Measurements from ENCODE around the gene KCNH3. TPM values are rescaled to one million over a fixed set of nuclear protein-coding genes. Genes with fewer than 3 reads are reported as not detected.

The KCNH3 gene
- total and polyA plus RNA-seq, 10 of the 15 experiments (the other 5 are each of a cell fraction or from before 2014, with no cell fraction given) = 0.03 to 0.45 (median 0.08) TPM; not detected in 5

GRCh38 chr12:49567302-49567610 is 28.4 kb downstream of the KCNH3 start:
- no peaks in the 10 kb centered on the region for H3K27me3 ChIP-seq (replicated peaks in 1 of 2; ENCODE audit: control insufficient read depth in 2 of 2, insufficient read depth in 2 of 2, low read length in 1 of 2)
- H3K9ac ChIP-seq (ENCODE audit: control insufficient read depth, insufficient read depth, low read length) = peak overlapping the region; percentile 87
- ChIA-PET CTCF (interaction anchor here (0.6 to 2.6 kb wide), 10 partner anchors 9 to 220 kb away, joined by 3 to 15 read pairs (median 4); partner anchors contain the start of gene PRPF40B), SMC1A (ENCODE audit: uncharacterized antibody, unreplicated experiment) (interaction anchor here (0.7 to 1.7 kb wide), 5 partner anchors 9 to 209 kb away, joined by 3 to 11 read pairs (median 3); no protein-coding TSS in a partner anchor), RAD21 (ENCODE audit: unreplicated experiment) (interaction anchor here (1.0 to 1.1 kb wide), 2 partner anchors 13 to 206 kb away, joined by 3 read pairs; no protein-coding TSS in a partner anchor), POLR2A (interaction anchor here (0.5 to 0.6 kb wide), 4 partner anchors 22 to 244 kb away, joined by 3 to 6 read pairs (median 4); partner anchors contain the start of gene TROAP)
- peaks cover 8% of the 10 kb centered on the region for H3K4me1 ChIP-seq (ENCODE audit: control insufficient read depth, insufficient read depth, low read length)
- DNase-seq (ENCODE audit: low read depth, low spot score) (no peak), ATAC-seq (peak; percentile 45), FAIRE-seq (no peak)
- no TSS peak for BruUV-seq (replicated peaks)
- H3K27ac ChIP-seq (ENCODE audit: control insufficient read depth, insufficient read depth) = peak overlapping the region; percentile 91
- peaks cover 11 to 19% of the 10 kb centered on the region in 2 experiments; a peak in 3 of 4 replicates for H3K36me3 ChIP-seq (ENCODE audit: control insufficient read depth in 2 of 2, insufficient read depth in 2 of 2, low read length in 1 of 2)
- TF ChIP-seq BACH1 (IDR thresholded peaks at IDR 0.05; ENCODE audit: borderline replicate concordance) = no peak
- no peak for TF ChIP-seq SREBF1 (IDR thresholded peaks at IDR 0.05; ENCODE audit: low read length)
- TF ChIP-seq ATF3 (IDR thresholded peaks at IDR 0.05; ENCODE audit: borderline replicate concordance, extremely low read depth, low read depth, low read length) = no peak
- no peak for TF ChIP-seq MTA2 (IDR thresholded peaks at IDR 0.05; ENCODE audit: low read depth)
- TF ChIP-seq SUPT20H (IDR thresholded peaks at IDR 0.05; ENCODE audit: borderline replicate concordance, control insufficient read depth, low read depth, low read length) = no peak
- TF ChIP-seq DPF2 (IDR thresholded peaks at IDR 0.05) = no peak
- TF ChIP-seq ZBTB11 (CRISPR knock-in tag; IDR thresholded peaks at IDR 0.05) = no peak
- no peak for TF ChIP-seq YY1 (IDR thresholded peaks at IDR 0.05; ENCODE audit: low read depth, low read length)
- no peak for TF ChIP-seq HCFC1 (IDR thresholded peaks at IDR 0.05; ENCODE audit: low read length)
- no peak for TF ChIP-seq NRF1 (conservative IDR thresholded peaks at IDR 0.05; ENCODE audit: low read depth, low read length)
- no peak for TF ChIP-seq EGR1 (IDR thresholded peaks at IDR 0.05; ENCODE audit: borderline replicate concordance in 1 of 2, low read depth in 2 of 2, low read length in 2 of 2)
- TF ChIP-seq NR2C1 (IDR thresholded peaks at IDR 0.05) = no peak
- TF ChIP-seq PAX5 (IDR thresholded peaks at IDR 0.05; ENCODE audit: borderline replicate concordance, low read depth, low read length) = no peak
- TF ChIP-seq CEBPZ (IDR thresholded peaks at IDR 0.05; ENCODE audit: low read depth, low read length) = no peak
- no peak for TF ChIP-seq KDM1A (IDR thresholded peaks at IDR 0.05; ENCODE audit: borderline replicate concordance)
- TF ChIP-seq TCF12 (IDR thresholded peaks at IDR 0.05; ENCODE audit: low read depth, low read length) = no peak
- no peaks in the 10 kb centered on the region for H4K20me1 ChIP-seq (ENCODE audit: control insufficient read depth, insufficient read depth)
- peak overlapping the region; percentile 99 for H3K4me3 ChIP-seq
- H3K9me3 ChIP-seq (replicated peaks; ENCODE audit: control insufficient read depth, insufficient read depth, low read length) = no peaks in the 10 kb centered on the region
- H3K4me2 ChIP-seq (ENCODE audit: control insufficient read depth, insufficient read depth) = peak overlapping the region; percentile 79
- 12% methylated on average over 11 of the region's 11 CpGs for whole genome bisulfite sequencing (ENCODE audit: insufficient coverage, insufficient replicate concordance, low lambda C conversion rate, missing lambda C conversion rate)
- intact Hi-C loops (cut with micrococcal nuclease; ENCODE audit: unreplicated experiment) (loop anchor here (5.0 kb wide), 1 partner anchor 140 kb away; the partner anchor contains the start of gene FMNL3), in situ Hi-C loops (cut with MboI) (no loop called here)
- peaks cover 36% of the 10 kb centered on the region for H3K79me2 ChIP-seq (ENCODE audit: control insufficient read depth, insufficient read depth, low read length)
- peak overlapping the region; percentile 83 for H2AFZ ChIP-seq (ENCODE audit: control insufficient read depth, low read depth, low read length)
